ENCODE data around the gene HNRNPR.

HNRNPR gene

GRCh38 chr1:23368562-23369334 lies 24.7 kb upstream of the HNRNPR start:
- DNase-seq, result peak; percentile 90

- peak; percentile 98 for DNase-seq
Measured at GRCh38 chr1:23367791-23368561, 23.9 kb upstream of the HNRNPR start.

GRCh38 chr1:23367451-23367790 lies 23.3 kb upstream of the HNRNPR start:
- DNase-seq, result no peak

GRCh38 chr1:23366598-23366997 lies 22.5 kb upstream of the HNRNPR start:
- DNase-seq, result no peak

- no peak for DNase-seq
Measured at GRCh38 chr1:23366146-23366545, 22.1 kb upstream of the HNRNPR start.

- DNase-seq, result no peak
Measured at GRCh38 chr1:23362218-23362713, 18.2 kb upstream of the HNRNPR start.

- DNase-seq, result no peak
Measured at GRCh38 chr1:23358310-23358875, 14.3 kb upstream of the HNRNPR start.

GRCh38 chr1:23357138-23357908 lies 13.2 kb upstream of the HNRNPR start:
- no peak for DNase-seq

- no peak for DNase-seq
Measured at GRCh38 chr1:23356471-23357137, 12.5 kb upstream of the HNRNPR start.

- no peak for DNase-seq
Measured at GRCh38 chr1:23354245-23354644, 10.2 kb upstream of the HNRNPR start.

- no peak for DNase-seq
Measured at GRCh38 chr1:23352096-23352695, 8.1 kb upstream of the HNRNPR start.

- no peak for DNase-seq
Measured at GRCh38 chr1:23345920-23346319, 1.8 kb upstream of the HNRNPR start.

- no peak for DNase-seq
Measured at GRCh38 chr1:23344987-23345472, 946 bp upstream of the HNRNPR start.

GRCh38 chr1:23343221-23344110 lies 618 bp downstream of the HNRNPR start:
- DNase-seq, result peak; percentile 67

- DNase-seq, result no peak
Measured at GRCh38 chr1:23341931-23342692, 2.0 kb downstream of the HNRNPR start.

- DNase-seq, result no peak
Measured at GRCh38 chr1:23339632-23340031, 4.5 kb downstream of the HNRNPR start.

- DNase-seq, result no peak
Measured at GRCh38 chr1:23337869-23338268, 6.2 kb downstream of the HNRNPR start.

GRCh38 chr1:23331713-23332112 lies 12.4 kb downstream of the HNRNPR start:
- DNase-seq, result no peak

- DNase-seq, result no peak
Measured at GRCh38 chr1:23330846-23331245, 13.2 kb downstream of the HNRNPR start.

- no peak for DNase-seq
Measured at GRCh38 chr1:23325393-23325792, 18.7 kb downstream of the HNRNPR start.
